ENCODE results near the gene JCHAIN.
"Not testable (repeated sequence)": the region's sequence is repeated elsewhere in the genome, so short reads cannot be mapped to it uniquely, and the experiment has no call there.

Gene JCHAIN

DNA sequence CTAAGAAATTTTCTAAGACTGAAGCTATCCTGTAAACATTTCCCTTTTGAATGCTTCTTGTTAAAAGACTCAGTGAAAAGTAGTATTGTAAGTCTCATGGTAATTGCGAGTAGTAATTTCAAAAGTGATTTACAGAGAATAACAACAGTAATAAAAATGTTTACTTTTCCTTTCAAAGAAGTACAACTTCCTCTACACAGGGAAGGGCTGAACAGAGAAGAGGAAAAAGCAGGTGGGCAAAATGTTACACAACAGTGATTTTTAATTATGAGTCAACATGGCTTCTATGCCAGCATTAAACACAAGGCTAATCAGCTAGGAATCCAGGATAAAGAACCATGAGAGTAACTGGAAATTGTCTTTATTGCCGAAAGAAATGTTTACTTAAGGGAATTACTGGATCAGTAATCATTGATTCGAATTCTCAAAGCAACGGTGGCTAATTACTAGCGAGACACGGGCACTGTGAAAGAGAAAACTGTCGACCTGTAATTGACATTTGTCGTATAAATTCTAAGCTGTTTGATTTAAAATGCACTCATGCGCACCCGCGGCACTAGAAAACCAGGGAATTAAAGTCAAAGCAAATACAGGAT, 37.4 kb upstream of the JCHAIN start:
- peak; percentile 28 for ATAC-seq (ENCODE audit: low read depth)
- TF ChIP-seq, protein P1, sequence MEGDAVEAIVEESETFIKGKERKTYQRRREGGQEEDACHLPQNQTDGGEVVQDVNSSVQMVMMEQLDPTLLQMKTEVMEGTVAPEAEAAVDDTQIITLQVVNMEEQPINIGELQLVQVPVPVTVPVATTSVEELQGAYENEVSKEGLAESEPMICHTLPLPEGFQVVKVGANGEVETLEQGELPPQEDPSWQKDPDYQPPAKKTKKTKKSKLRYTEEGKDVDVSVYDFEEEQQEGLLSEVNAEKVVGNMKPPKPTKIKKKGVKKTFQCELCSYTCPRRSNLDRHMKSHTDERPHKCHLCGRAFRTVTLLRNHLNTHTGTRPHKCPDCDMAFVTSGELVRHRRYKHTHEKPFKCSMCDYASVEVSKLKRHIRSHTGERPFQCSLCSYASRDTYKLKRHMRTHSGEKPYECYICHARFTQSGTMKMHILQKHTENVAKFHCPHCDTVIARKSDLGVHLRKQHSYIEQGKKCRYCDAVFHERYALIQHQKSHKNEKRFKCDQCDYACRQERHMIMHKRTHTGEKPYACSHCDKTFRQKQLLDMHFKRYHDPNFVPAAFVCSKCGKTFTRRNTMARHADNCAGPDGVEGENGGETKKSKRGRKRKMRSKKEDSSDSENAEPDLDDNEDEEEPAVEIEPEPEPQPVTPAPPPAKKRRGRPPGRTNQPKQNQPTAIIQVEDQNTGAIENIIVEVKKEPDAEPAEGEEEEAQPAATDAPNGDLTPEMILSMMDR (IDR thresholded peaks at IDR 0.05; ENCODE audit: poor library complexity, severe bottlenecking) = no peak
- H3K4me1 ChIP-seq (ENCODE audit: insufficient read depth, poor library complexity, severe bottlenecking) = peaks cover 21% of the 10 kb centered on the region
- no peaks in the 10 kb centered on the region for H3K9me3 ChIP-seq (ENCODE audit: severe bottlenecking)
- H3K4me3 ChIP-seq (ENCODE audit: severe bottlenecking) = peak overlapping the region; percentile 84
- peak overlapping the region; percentile 94 for H3K27ac ChIP-seq (ENCODE audit: poor library complexity, severe bottlenecking)
- DNase-seq (ENCODE audit: low spot score) = no peak
- H3K27me3 ChIP-seq (ENCODE audit: insufficient read depth, poor library complexity, severe bottlenecking) = no peaks in the 10 kb centered on the region
- no peaks in the 10 kb centered on the region for H3K36me3 ChIP-seq (ENCODE audit: low read depth)

DNA sequence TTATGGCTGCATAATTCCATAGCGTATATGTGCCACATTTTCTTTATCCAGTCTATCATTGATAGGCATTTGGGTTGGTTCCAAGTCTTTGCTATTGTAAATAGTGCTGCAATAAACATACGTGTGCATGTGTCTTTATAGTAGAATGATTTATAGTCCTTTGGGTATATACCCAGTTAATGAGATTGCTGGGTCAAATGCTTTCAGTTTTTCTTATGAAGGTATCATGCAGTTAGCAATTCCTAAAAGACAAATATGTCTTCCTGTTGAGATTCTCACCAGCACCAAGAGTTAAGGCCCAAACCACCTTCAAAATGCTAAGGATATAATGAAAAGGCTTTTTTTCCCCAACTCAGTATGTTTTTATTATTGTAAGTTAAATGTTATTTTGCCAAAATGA, 36.3 kb upstream of the JCHAIN start:
- not testable (repeated sequence) for H3K9me3 ChIP-seq (ENCODE audit: severe bottlenecking); ATAC-seq (ENCODE audit: low read depth); H3K4me3 ChIP-seq (ENCODE audit: severe bottlenecking); H3K27me3 ChIP-seq (ENCODE audit: insufficient read depth, poor library complexity, severe bottlenecking); H3K36me3 ChIP-seq (ENCODE audit: low read depth); DNase-seq (ENCODE audit: low spot score)
- peak overlapping the region; percentile 94 for H3K27ac ChIP-seq (ENCODE audit: poor library complexity, severe bottlenecking)
- peaks cover 21% of the 10 kb centered on the region for H3K4me1 ChIP-seq (ENCODE audit: insufficient read depth, poor library complexity, severe bottlenecking)

DNA sequence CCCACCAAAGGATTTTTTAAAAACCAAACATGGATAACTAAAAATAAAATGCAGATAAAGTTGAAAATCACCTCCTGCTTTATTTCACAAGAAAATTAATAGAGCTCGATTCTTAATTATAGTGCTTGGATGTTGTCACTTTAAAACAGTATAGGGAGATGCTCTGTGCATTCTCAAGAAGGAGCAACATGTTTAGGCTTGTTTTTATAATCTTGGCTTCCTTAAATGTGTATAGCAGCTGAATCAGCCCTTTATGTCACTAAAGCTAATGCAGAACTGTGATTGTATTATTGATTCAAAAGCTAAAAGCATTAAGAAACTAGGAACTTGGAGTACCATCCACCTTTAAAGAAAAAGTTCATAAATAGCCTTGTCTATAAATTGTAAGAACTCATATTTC, 35.0 kb upstream of the JCHAIN start:
- peak overlapping the region; percentile 94 for H3K27ac ChIP-seq (ENCODE audit: poor library complexity, severe bottlenecking)
- H3K4me1 ChIP-seq (ENCODE audit: insufficient read depth, poor library complexity, severe bottlenecking) = peaks cover 21% of the 10 kb centered on the region
- no peaks in the 10 kb centered on the region for H3K36me3 ChIP-seq (ENCODE audit: low read depth)
- no peaks in the 10 kb centered on the region for H3K27me3 ChIP-seq (ENCODE audit: insufficient read depth, poor library complexity, severe bottlenecking)
- peak; percentile 31 for ATAC-seq (ENCODE audit: low read depth)
- no peak overlapping the region for H3K4me3 ChIP-seq (ENCODE audit: severe bottlenecking)
- no peak for DNase-seq (ENCODE audit: low spot score)
- TF ChIP-seq, protein P1 (IDR thresholded peaks at IDR 0.05; ENCODE audit: poor library complexity, severe bottlenecking) = no peak
- H3K9me3 ChIP-seq (ENCODE audit: severe bottlenecking) = no peaks in the 10 kb centered on the region

DNA sequence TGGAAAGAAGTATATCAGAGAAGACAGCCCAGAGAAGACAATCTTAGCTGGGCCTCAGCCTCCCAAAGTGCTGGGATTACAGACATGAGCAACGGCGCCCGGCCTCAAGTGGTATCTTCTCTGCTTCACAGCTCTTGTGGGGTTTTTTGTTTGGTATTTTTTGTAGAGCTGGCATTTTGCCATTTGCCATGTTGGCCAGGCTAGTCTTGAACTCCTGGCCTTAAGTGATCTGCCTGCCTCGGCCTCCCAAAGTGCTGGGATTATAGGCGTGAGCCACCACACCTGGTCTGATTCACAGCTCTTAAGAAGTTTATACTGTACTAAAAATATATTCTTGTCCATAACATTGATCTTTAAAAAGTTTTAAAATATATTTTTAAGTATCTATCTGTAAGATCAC, 34.4 kb upstream of the JCHAIN start:
- H3K27me3 ChIP-seq (ENCODE audit: insufficient read depth, poor library complexity, severe bottlenecking) = no peaks in the 10 kb centered on the region
- H3K4me1 ChIP-seq (ENCODE audit: insufficient read depth, poor library complexity, severe bottlenecking) = peaks cover 21% of the 10 kb centered on the region
- TF ChIP-seq, protein P1 (IDR thresholded peaks at IDR 0.05; ENCODE audit: poor library complexity, severe bottlenecking) = no peak
- no peaks in the 10 kb centered on the region for H3K36me3 ChIP-seq (ENCODE audit: low read depth)
- DNase-seq (ENCODE audit: low spot score) (no peak), ATAC-seq (ENCODE audit: low read depth) (no peak)
- peak overlapping the region; percentile 94 for H3K27ac ChIP-seq (ENCODE audit: poor library complexity, severe bottlenecking)
- H3K9me3 ChIP-seq (ENCODE audit: severe bottlenecking) = no peaks in the 10 kb centered on the region
- no peak overlapping the region for H3K4me3 ChIP-seq (ENCODE audit: severe bottlenecking)

DNA sequence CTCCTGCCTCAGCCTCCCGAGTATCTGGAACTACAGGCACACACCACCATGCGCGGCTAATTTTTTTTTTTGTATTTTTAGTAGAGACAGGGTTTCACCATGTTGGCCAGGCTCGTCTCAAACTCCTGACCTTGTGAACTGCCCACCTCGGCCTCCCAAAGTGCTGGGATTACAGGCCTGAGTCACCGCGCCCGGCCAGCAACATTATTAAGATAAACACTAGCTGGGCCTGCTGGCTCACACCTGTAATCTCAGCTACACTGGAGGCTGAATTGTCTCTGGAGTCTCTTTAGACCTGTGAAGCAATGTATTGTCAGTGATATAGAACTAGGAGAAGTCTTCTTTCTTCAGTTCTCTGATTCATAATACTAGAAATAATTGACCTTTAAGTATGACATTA, 32.1 kb upstream of the JCHAIN start:
- not testable (repeated sequence) for H3K9me3 ChIP-seq (ENCODE audit: severe bottlenecking); ATAC-seq (ENCODE audit: low read depth); H3K27me3 ChIP-seq (ENCODE audit: insufficient read depth, poor library complexity, severe bottlenecking); H3K27ac ChIP-seq (ENCODE audit: poor library complexity, severe bottlenecking); DNase-seq (ENCODE audit: low spot score); H3K36me3 ChIP-seq (ENCODE audit: low read depth); H3K4me3 ChIP-seq (ENCODE audit: severe bottlenecking)
- H3K4me1 ChIP-seq (ENCODE audit: insufficient read depth, poor library complexity, severe bottlenecking) = peaks cover 19% of the 10 kb centered on the region

DNA sequence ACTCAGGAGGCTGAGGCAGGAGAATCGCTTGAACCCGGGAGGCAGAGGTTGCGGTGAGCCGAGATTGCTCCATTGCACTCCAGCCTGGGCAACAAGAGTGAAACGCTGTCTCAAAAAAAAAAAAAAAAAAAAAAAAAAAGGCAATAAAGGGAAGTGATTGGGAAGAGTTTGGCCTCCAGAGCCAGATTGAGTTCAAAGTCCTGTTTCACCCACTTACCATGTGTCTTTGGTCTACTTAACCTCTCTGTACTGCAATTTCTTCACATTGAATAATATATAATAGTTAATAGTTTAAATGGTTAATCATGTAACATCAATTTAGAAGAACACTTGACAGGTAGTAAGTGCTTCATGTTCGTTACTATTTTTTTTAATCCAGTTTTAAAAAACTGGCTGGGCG, 28.3 kb upstream of the JCHAIN start:
- not testable (repeated sequence) for H3K27ac ChIP-seq (ENCODE audit: poor library complexity, severe bottlenecking); H3K9me3 ChIP-seq (ENCODE audit: severe bottlenecking); DNase-seq (ENCODE audit: low spot score); H3K4me3 ChIP-seq (ENCODE audit: severe bottlenecking); ATAC-seq (ENCODE audit: low read depth); H3K4me1 ChIP-seq (ENCODE audit: insufficient read depth, poor library complexity, severe bottlenecking); H3K27me3 ChIP-seq (ENCODE audit: insufficient read depth, poor library complexity, severe bottlenecking)
- H3K36me3 ChIP-seq (ENCODE audit: low read depth) = peaks cover 21% of the 10 kb centered on the region

Data from RWPE2 (cell line).